ENCODE results near the gene RSPO3.
"Not testable (repeated sequence)": the region's sequence is repeated elsewhere in the genome, so short reads cannot be mapped to it uniquely, and the experiment has no call there.

The RSPO3 gene, protein sequence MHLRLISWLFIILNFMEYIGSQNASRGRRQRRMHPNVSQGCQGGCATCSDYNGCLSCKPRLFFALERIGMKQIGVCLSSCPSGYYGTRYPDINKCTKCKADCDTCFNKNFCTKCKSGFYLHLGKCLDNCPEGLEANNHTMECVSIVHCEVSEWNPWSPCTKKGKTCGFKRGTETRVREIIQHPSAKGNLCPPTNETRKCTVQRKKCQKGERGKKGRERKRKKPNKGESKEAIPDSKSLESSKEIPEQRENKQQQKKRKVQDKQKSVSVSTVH

DNA sequence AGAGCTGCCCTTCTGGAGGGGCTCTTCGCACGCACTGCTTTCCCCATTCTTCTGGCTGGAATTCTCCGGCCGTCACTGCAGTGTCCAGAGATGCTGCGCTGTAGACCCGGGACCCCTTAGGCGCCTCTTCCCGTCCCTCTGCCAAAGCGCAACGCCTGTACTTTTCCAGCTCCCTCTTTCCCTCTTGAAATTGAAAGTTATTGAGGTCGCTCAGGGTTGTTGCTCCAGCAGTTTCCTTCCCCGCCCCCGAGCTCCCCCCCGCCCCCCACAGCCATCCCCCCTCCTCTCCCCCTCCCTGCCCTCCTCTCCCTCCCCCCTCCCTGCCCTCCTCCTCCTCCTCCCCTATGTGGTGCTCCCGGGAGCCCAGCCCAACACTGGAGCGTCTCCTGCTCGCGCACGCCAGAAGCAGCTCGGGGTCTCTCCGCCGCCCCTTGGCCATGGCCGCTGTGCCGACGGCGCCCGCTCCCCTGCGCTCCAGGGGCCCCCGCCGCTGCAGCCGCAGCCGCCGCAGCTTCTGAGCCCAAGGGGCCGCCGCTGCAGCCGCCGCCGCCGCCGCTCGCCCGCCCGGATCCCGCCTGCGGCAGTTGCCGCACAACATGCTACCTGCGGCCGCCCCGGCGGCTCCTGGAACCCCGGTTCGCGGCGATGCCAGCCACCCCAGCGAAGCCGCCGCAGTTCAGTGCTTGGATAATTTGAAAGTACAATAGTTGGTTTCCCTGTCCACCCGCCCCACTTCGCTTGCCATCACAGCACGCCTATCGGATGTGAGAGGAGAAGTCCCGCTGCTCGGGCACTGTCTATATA is at the start of gene RSPO3:
RSPO3 (plus strand) TSS at position 374 of the 804 bp plus-strand sequence. CDS start 522 bp downstream, outside the sequence.
- DNase-seq: no peak

DNA sequence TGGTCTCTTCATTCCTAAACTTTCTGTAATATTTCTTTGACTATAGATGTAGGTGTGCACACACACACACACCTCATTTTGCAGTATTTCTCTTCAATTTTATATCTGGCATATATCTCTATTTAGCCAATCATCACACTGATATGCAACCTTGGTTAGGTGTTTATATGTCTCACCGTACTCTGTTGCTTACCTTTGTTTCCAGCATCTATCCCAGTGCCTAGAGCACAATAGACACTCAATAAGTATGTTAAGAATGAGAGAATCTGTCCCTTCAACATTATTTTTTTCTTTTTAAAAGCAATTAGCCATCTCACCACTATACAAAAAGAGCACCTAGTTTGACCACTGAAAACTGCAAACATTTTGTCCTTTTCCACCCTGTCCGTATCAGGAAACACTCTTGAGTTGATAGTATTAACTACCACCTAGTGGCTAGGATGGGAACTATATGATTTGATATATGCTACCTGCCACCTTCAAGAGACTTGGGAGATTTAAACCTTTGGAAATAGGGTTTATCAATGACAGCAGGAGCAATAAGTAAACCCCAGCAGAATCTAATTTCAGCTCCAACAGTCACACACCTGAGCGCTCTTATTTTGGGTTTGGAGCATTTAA is 48.7 kb upstream of the RSPO3 start:
- no peak for DNase-seq

DNA sequence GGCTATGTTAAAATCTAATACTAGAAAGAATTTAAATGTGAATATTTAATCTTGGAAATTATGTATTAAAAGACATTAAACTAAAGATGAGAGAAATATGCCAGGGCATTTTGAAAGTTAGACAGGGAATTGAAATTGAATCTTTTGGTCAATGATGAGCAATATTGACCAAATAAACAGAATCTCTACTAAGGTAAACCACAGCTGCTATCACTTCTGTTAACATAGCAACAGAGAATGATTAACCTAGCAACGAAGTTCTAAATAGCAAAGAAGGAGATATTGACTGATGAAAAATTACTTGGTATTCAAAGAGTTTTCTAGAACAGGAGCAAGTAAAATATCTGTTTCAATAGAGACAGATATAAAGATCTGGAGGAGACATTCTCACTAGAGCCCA is 45.2 kb upstream of the RSPO3 start:
- no peak for DNase-seq

DNA sequence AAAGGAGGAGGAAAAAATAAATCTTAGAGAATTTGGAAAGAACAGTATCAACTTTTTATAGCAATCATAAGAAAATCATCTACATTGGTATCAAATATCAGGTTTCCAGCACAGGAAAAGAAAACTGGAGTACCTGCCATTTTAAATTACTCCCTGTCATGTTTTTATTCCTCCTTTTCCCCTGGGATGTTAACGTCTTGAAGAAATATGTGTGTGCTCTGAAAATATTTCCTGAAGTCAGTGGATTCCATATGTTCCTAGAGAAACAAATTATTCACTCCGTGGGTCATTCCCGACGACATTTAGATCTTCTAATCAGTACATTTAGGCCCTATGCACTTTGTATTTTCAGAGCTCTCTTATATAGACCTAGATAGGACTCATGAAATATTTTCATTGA is 42.0 kb upstream of the RSPO3 start:
- DNase-seq: no peak

DNA sequence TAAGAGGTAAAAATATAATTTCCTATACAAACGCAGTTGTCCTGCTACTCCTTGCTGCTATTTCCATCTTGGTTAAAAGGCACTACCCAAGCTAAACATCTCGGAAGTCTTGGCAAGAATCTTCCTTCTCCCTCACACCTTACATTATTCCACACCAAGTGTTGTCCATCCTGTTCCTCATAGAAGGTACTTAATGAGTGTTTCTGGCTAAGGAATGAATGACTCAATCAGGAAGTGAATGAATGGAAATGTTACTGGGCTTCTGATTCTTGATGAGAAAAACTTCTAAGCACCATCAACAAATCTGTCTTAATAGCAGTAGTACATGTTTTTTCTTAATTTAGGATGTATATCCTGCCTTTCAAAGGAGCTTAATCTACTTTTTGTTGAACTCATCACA is 40.6 kb upstream of the RSPO3 start:
- no peak for DNase-seq

DNA sequence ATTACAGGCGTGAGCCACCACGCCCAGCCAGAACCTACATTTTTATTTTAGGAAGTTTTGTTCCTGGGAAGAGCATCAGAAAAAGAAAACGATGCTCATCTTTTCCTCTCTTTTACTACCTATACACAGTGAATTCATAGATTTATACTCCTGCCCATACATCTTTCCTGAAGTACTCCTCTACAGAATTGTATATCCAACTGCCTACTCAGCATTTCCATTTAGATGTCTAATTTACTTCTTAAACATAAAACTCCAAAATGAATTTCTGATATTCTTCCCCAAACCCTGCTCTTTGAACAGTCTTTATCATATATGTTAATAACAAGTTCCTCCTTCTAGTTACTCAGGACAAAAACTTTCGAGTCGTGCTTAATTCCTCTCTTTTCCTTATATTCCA is 39.8 kb upstream of the RSPO3 start:
- no peak for DNase-seq

DNA sequence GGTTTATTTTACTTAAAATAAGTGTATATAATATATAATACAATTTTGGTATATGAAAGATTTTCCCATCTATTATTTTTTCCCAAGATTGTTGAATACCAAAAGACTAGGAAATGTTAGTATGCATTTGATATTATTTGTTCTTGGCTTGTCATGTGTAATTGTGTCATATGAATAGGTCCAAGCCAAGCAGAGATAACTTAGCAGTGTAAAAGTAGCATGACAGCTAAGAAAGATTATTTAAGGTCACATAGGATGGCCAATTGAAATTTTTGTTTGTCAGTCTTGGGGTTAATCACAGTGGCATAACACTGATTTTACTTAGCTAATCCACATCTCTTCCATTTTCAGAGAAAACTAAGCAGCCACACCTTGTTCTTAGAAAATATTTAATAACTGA is 38.8 kb upstream of the RSPO3 start:
- no peak for DNase-seq

DNA sequence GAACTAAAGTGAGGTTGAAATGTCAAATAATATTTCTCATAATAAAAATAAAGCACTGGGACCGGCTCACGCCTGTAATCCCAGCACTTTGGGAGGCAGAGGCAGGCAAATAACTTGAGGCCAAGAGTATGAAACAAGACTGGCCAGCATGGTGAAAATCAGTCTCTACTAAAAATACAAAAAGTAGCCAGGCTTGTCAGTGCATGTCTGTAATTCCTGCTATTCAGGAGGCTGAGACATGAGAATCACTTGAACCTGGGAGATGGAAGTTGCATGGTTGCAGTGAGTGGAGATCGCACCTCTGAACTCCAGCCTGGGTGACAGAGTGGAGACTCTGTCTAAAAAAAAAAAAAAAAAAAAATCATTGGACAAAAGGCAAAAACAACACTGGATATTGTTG is 38.4 kb upstream of the RSPO3 start:
- DNase-seq: no peak

DNA sequence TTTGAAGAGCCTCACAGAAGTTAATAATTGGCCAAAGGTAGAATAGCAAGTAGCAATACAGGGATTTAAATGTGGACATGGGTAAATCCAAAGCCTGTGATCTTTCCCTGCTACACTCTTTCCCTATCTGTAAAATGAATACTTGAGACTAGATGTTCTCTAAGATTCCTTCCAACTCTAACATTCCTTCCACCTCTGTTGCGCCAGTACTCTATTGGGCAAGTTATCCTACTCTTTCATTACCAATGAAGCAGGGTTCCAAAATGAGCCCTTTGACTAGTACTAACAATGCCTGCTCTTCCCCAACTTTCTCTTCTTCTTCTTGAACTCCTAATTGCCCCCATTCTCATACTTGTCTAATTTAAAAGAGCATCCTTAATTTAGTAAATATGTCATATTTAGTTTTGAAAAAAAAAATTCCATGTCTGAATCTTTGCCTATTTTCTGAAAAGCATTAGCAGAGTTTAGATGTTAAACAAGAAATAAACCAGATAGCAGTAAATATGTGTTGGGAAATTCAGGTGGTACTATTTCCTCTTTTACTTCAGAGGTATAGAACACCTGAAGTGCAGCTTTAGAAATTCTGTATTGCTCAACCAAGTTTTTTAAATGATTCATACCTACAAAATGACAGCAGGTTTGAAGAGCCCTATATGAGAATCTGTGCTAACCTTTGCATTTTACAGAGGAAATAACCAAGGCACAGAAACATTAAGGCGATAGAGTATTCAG is 35.1 kb upstream of the RSPO3 start:
- no peak for DNase-seq

DNA sequence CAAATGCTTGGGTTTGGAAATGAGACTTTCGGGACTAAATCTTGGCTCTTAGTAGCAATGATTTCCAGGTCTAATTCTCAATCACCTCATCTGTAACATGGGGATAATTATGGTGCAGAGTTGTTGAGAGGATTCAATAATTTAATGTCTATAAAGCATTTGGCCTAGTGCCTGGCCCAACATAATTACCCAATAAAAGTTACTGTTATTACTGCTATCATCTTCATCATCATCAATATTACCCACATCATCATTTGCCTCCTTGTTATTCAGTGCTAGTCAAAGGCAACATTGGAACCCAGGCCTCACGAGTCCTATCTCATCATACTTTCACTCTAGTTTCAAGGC is 34.5 kb upstream of the RSPO3 start:
- no peak for DNase-seq

DNA sequence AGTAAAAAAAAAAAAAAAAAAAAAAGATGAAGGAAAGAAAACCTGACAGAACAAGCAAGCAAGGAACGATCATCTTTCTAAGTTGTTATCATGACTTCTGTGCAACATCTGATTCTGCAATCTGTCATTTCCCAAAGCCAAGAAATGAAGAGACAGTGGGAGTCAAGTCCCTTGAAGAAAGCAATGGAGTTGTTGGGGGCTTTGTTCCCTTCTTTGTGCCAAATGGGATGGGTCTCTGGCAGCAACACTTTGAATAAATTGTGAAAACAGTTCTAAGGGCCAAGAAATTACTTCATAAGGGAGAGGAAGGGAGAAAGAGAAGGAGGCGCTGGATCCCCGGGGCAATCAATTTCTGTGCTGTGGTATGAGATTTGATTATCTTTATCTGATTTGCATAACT is 33.3 kb upstream of the RSPO3 start:
- no peak for DNase-seq

DNA sequence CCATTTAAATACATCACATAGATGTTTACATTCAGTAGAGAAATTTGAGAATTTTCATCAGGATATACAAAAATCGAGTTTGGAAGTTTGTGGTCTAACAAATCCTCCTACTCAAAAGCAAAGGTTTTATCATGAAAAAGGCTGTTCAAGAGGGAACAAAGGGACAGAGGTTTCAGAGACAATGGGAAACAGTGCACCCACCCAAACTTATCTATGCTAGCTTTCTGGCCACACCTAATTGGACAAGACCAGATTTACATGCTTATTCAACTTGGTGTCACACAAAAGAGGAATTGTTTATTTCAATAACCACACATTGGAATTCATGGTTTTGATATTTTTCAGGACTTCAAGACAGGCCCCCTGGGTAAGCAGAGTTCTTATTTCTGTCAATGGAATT is 28.4 kb upstream of the RSPO3 start:
- no peak for DNase-seq

DNA sequence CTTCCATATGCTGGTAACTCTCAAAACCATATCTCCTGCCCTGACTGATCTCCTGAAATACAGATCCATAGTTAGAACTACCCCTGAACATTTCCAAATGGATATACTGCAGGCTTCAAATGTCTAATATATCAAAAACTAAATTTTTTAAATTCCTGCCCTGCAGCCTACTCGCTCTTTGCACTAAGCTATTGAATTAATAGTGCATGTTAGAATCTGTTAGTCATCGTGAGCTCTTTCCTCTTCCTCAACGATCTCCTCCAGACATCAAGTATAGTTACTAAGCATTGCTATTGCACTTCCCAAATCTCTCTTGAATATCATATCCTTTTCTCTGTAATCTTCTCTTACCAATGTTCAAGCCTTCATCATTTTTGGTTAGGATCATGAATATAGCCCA is 26.0 kb upstream of the RSPO3 start:
- no peak for DNase-seq

DNA sequence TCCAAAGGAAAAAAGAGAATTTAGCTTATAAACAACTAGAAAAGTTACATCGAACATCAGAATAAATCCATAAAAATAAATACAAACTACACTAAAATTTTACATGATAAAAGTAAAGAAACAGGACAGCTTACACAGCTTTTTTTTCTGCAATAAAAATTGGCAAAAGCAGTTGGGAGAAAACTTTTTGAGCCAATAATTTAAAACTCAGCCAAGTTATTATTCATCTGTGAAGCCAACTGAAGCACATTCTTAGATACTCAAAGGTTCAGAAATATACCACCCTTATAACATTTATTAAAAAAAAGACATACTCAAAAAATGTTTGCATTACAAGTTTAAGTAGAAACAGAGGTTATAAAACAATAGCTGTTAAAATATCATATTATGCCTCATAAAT is 23.7 kb upstream of the RSPO3 start:
- no peak for DNase-seq

DNA sequence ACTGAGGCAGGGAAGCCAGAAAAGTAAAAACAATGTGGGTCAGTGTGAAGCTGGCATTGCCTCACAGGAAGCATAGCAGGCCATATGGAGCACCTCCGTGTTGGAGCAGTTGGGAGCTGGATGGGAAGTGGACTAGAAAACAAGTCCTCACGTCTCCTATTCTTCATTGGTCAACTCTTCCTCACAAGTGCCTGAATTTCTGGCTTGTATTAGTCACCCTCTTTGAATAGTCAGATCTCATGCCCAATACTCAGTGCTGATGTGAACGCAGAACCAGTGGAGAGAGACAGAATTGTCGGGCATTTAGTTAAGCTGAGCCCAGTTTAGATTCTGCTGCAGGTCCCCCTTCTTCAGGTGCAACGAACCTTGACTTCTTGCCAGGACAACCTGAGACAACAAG is 22.3 kb upstream of the RSPO3 start:
- DNase-seq: no peak

DNA sequence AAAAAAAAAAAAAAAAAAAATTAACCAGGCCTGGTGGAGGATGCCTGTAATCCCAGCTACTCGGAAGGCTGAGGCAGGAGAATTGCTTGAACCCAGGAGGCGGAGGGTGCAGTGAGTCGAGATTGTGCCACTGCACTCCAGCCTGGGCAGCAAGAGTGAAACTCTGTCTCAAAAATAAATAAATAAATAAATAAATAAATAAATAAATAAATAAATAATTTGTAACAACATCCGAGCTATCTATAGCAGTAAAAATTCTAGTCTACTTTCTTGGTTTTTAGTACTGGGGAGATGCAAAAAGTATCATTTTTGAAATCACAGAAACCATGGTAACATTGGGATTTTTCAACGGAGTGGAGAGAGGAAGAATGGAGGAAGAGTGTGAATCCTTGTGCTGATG is 21.0 kb upstream of the RSPO3 start:
- DNase-seq: not testable (repeated sequence)

DNA sequence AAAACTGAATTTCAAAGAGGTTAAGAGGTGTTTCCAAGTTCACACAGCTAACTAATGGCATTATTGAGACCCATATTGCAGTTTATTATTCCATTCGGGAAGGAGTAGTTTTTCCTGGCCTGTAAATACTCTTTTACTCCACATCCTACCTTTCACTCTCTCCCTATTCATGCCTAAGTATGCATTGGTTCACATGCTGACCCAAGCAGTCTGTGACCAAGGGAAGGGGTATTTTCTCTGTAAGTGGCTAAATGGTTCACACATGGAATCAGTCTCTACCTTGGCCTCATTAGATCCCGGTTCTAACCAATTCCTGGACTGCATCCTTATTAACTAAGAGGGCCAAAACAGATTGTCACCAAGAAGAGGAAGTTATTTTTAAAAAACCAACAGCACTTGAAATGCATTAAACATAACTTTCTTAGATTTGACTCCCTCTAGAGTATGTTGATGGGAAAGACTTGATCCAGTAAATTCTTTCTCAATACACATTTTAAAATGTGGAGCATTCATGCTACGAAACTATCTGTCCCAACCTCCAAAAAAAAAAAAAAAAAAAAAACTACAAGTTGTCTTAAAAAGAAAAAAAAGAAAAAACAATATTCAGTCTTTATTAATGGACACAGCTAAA is 17.8 kb upstream of the RSPO3 start:
- no peak for DNase-seq

DNA sequence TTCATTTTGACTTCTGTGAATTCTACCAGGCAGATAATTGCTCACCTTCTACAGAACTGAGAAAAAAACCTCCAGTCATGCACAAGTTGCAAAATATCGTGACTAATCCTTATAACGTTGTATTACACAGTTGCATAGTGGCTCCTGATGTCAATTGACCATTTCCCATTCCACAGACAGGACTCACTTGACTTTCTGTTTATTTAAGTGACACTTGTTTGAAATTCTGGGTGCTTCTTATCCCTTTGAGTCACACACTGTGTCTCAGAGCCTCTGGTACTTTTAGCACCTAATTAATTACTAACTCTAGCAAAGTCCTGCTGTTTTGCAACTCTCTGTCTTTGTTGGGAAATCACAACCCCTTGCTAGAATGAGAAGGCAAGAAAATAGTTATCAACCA is 16.2 kb upstream of the RSPO3 start:
- no peak for DNase-seq

DNA sequence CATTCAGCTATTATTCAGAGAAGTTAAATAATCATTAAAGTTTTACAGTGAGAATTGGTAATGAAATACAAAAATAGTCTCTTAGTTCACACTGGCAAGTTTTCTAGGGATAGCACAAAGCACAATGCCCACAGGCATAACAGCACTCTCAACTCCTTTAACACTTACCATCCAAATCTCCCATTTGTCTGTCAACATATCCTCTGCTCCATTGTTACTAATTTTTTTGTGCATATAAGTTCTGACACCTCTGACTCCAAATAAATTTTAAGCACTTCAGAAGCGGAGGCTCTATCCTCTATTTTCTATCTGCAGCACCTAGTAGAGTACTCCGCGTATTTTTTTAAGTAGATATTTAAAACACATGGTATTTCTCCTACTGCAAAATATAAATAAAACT is 15.6 kb upstream of the RSPO3 start:
- no peak for DNase-seq

DNA sequence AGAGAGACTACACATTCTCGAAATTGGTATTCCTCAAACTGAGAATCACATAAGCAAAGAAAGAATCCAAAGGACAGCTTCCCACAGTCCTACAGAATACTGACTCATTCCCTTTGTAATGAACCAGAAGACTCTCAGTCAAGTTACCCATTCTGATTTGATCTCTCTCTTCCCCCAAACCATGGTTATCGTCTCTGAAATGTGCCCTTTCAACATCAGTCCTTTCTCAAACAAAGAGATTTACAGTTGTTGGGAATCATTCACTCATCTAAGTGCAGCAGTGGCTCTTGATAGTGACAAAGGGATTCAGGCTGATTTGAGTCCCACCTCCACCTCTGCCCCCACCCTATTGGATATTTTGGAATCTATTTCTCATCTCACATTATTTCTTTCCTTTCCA is 15.0 kb upstream of the RSPO3 start:
- no peak for DNase-seq

DNA sequence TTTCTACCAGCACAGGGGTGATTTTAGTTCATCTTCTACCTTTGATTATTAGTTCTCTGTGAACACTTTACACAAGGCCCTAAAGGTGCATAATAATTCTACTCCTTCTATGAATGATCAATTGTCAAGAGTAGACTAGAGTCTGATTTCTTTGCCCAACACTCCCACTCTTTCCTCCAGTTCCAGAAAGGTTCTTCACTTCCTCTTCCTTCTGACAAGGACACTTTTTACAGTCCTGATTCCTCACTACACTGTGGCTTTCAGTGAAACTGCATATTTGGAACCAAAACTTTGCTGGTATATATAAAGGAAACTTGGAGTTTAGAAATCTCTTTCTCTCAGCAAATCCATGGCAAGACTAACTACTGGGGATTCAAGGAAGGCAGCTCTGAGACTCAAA is 10.6 kb upstream of the RSPO3 start:
- DNase-seq: no peak

DNA sequence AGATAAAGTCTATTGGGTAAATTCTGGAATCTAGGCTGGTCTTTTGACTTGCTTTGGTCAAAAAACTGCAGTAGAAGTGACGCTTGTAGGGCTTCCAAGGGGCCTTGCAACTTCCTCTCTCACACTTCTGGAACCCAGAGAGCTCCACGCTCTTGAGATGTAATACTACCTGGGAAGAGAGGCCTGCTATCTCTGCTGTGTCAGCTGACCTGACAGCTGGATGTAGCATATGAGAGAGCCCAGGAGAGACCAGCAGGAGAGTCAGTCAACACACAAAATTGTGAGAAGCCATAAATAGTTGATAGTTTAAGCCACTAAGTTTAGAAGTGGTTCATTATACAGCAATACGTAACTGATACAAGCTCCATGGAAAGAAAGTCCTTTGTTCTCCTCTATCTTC is 7.8 kb upstream of the RSPO3 start:
- no peak for DNase-seq

DNA sequence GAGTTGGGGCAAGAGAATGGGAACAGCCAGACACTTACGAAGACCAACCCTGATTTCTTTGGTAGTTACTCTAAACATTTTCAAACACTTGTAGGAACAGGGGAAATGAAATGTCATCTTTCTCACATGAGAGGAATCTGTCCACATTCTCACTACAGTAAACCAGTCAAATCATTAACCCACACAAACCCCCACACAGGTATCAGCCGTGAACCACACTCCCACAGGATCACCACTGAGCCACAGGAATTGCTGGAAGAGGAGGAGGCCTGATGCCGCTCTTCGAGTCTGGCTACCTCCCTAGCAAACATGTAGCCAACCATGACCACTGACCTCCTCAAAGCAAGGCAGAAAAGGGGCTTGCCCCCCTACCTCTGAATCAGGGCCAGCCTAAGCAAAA is 6.9 kb upstream of the RSPO3 start:
- DNase-seq: no peak
